Measurements from ENCODE around the gene AFF4. TPM values are rescaled to one million over a fixed set of nuclear protein-coding genes. Genes with fewer than 3 reads are reported as not detected.

AFF4 gene
- total and polyA plus RNA-seq, 9 of the 15 experiments (the other 6 are each of a cell fraction or from before 2014, with no cell fraction given) = 1.7 to 25.8 (median 17.9) TPM

DNA sequence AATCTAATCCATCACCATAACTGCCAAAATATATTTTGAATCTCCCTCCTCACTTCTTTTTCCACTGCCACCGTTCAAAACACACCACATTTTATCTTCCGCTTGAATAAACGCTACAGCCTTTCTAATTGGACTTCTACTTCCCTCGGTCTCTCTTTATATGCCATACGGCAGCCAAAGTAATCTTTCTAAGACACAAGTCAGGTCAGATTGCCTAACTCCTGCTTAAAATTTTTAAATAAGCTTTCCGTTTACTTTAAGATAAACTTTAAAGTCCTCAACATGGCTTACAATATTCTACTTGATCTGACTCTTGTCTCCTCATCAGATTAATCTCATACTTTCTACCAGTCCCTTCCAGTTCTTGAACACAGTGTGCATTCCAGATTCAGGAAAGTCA lies 9.7 kb downstream of the AFF4 start (continued):
- TF ChIP-seq PCBP2 (IDR thresholded peaks at IDR 0.05; ENCODE audit: low read depth, low read length, poor library complexity, severe bottlenecking) (no peak), FOSL1 (tag; conservative IDR thresholded peaks at IDR 0.05) (no peak), CBX1 (IDR thresholded peaks at IDR 0.05; ENCODE audit: low read depth) (no peak), NCOA2 (IDR thresholded peaks at IDR 0.05; ENCODE audit: partially characterized antibody in 2 of 2) (no peak)

- Histone ChIP-seq H3K79me2 (ENCODE audit: control insufficient read depth, insufficient read depth, low read length) (peaks cover 83% of the 10 kb centered on the region), H3K9ac (ENCODE audit: insufficient read depth in 1 of 2, low read depth in 2 of 2, low read length in 2 of 2) (no peak overlapping the region), H3K9me3 (replicated peaks; ENCODE audit: control insufficient read depth, insufficient read depth, low read depth, low read length) (no peaks in the 10 kb centered on the region), H3K36me3 (ENCODE audit: control insufficient read depth, insufficient read depth, low read length) (peaks cover 13% of the 10 kb centered on the region; the same call in 2 of the 3 replicates), H3K27me3 (ENCODE audit: control insufficient read depth in 2 of 2, insufficient read depth in 2 of 2, low read length in 2 of 2) (no peaks in the 10 kb centered on the region), H3K4me3 (no peak overlapping the region), H3K4me2 (ENCODE audit: insufficient read depth, low read length) (no peak overlapping the region), H4K20me1 (replicated peaks; ENCODE audit: control insufficient read depth, insufficient read depth, low read length) (peaks cover 7% of the 10 kb centered on the region; the same call in 1 of the 2 replicates), H3K9me1 (ENCODE audit: control insufficient read depth, insufficient read depth, low read length) (peaks cover 7% of the 10 kb centered on the region), H2AFZ (ENCODE audit: low read depth, low read length) (no peak overlapping the region), H3K27ac (ENCODE audit: extremely low read depth, low read depth, low read length) (no peak overlapping the region), H3K4me1 (replicated peaks in 1 of 2; ENCODE audit: control insufficient read depth in 2 of 2, insufficient read depth in 2 of 2, low read length in 2 of 2) (peaks cover 0 to 10% of the 10 kb centered on the region in 2 experiments; a peak in 3 of 5 replicates)
- intact Hi-C loops (cut with micrococcal nuclease) = no loop called here
- WGBS (ENCODE audit: insufficient coverage, low coverage, missing lambda C conversion rate) = 100% methylated on average over 2 of the region's 2 CpGs
- DNase-seq (ENCODE audit: extremely low read depth in 1 of 4, low spot score in 3 of 4) = no peak
- no peak for ATAC-seq
- POLR2A ChIA-PET = interaction anchor here (0.8 to 2.9 kb wide), 3 partner anchors 10 to 465 kb away, joined by 4 to 12 read pairs (median 5); no protein-coding TSS in a partner anchor
- CTCF ChIA-PET (ENCODE audit: low intra/inter-chr PET ratio) = interaction anchor here (0.6 kb wide), 1 partner anchor 14 kb away, joined by 3 read pairs; no protein-coding TSS in a partner anchor
- FAIRE-seq = no peak
- in situ Hi-C loops (cut with MboI) = no loop called here
- BruUV-seq (replicated peaks) = no TSS peak
- TF ChIP-seq IFI16 (CRISPR knock-in tag; IDR thresholded peaks at IDR 0.05) (no peak), POLR2B (IDR thresholded peaks at IDR 0.05; ENCODE audit: low read depth, partially characterized antibody) (no peak), BRCA1 (IDR thresholded peaks at IDR 0.05) (no peak), BRCA1 (CRISPR knock-in tag; IDR thresholded peaks at IDR 0.05) (no peak), KDM4B (IDR thresholded peaks at IDR 0.05; ENCODE audit: borderline replicate concordance in 2 of 2, low read depth in 1 of 2) (no peak), SP1 (CRISPR knock-in tag; IDR thresholded peaks at IDR 0.05) (no peak), ZNF146 (CRISPR knock-in tag; IDR thresholded peaks at IDR 0.05; ENCODE audit: unreplicated experiment) (no peak), EWSR1 (IDR thresholded peaks at IDR 0.05; ENCODE audit: borderline replicate concordance, low read depth, partially characterized antibody) (no peak), HNRNPK (IDR thresholded peaks at IDR 0.05; ENCODE audit: low read depth, low read length, poor library complexity, severe bottlenecking) (no peak), SNRNP70 (optimal IDR thresholded peaks at IDR 0.05; ENCODE audit: low read depth, low read length) (no peak), FOXK1 (CRISPR knock-in tag; IDR thresholded peaks at IDR 0.05; ENCODE audit: borderline replicate concordance) (no peak)
- TF ChIP-seq, protein P1, sequence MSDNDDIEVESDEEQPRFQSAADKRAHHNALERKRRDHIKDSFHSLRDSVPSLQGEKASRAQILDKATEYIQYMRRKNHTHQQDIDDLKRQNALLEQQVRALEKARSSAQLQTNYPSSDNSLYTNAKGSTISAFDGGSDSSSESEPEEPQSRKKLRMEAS (CRISPR knock-in tag; IDR thresholded peaks at IDR 0.05) = no peak
- TF ChIP-seq, protein P2, sequence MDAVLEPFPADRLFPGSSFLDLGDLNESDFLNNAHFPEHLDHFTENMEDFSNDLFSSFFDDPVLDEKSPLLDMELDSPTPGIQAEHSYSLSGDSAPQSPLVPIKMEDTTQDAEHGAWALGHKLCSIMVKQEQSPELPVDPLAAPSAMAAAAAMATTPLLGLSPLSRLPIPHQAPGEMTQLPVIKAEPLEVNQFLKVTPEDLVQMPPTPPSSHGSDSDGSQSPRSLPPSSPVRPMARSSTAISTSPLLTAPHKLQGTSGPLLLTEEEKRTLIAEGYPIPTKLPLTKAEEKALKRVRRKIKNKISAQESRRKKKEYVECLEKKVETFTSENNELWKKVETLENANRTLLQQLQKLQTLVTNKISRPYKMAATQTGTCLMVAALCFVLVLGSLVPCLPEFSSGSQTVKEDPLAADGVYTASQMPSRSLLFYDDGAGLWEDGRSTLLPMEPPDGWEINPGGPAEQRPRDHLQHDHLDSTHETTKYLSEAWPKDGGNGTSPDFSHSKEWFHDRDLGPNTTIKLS (IDR thresholded peaks at IDR 0.05; ENCODE audit: borderline replicate concordance, low read depth) = no peak
- TF ChIP-seq, protein P3, sequence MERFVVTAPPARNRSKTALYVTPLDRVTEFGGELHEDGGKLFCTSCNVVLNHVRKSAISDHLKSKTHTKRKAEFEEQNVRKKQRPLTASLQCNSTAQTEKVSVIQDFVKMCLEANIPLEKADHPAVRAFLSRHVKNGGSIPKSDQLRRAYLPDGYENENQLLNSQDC (CRISPR knock-in tag; IDR thresholded peaks at IDR 0.05) = no peak
- TF ChIP-seq, protein P4, sequence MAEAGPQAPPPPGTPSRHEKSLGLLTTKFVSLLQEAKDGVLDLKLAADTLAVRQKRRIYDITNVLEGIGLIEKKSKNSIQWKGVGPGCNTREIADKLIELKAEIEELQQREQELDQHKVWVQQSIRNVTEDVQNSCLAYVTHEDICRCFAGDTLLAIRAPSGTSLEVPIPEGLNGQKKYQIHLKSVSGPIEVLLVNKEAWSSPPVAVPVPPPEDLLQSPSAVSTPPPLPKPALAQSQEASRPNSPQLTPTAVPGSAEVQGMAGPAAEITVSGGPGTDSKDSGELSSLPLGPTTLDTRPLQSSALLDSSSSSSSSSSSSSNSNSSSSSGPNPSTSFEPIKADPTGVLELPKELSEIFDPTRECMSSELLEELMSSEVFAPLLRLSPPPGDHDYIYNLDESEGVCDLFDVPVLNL (CRISPR knock-in tag; IDR thresholded peaks at IDR 0.05; ENCODE audit: low read depth) = no peak
These were observed 10.6 kb downstream of the AFF4 start for GRCh38 chr5:132952829-132953228.

Data from K562 (cell line).